ENCODE results near the gene NRF1. TPM values are rescaled to one million over a fixed set of nuclear protein-coding genes. Genes with fewer than 3 reads are reported as not detected.

NRF1 gene
- total RNA-seq, 2 donors from 2014 or later = 15.3 to 22.5 TPM

- no peak for ATAC-seq (replicated peaks)
- Mint-ChIP-seq H3K27ac (no peak overlapping the region), H3K27me3 (no peaks in the 10 kb centered on the region)
These were observed 155.8 kb downstream of the NRF1 start for GRCh38 chr7:129767120-129768015.

GRCh38 chr7:129768614-129769399 lies 157.3 kb downstream of the NRF1 start:
- Mint-ChIP-seq H3K9me3 (no peaks in the 10 kb centered on the region), H3K27ac (no peak overlapping the region), H3K4me1 (no peaks in the 10 kb centered on the region), H3K36me3 (ENCODE audit: low read depth) (no peaks in the 10 kb centered on the region), H3K4me3 (no peak overlapping the region), H3K27me3 (no peaks in the 10 kb centered on the region)
- no peak for ATAC-seq (replicated peaks)

More at GRCh38 chr7:129767120-129768015, 155.8 kb downstream of the NRF1 start:
- Mint-ChIP-seq H3K9me3 (no peaks in the 10 kb centered on the region), H3K36me3 (ENCODE audit: low read depth) (no peaks in the 10 kb centered on the region), H3K4me3 (no peak overlapping the region), H3K4me1 (no peaks in the 10 kb centered on the region)

GRCh38 chr7:129769400-129769774 lies 157.9 kb downstream of the NRF1 start:
- Mint-ChIP-seq H3K27ac (no peak overlapping the region), H3K4me3 (no peak overlapping the region), H3K36me3 (ENCODE audit: low read depth) (no peaks in the 10 kb centered on the region), H3K9me3 (no peaks in the 10 kb centered on the region), H3K27me3 (no peaks in the 10 kb centered on the region), H3K4me1 (no peaks in the 10 kb centered on the region)
- no peak for ATAC-seq (replicated peaks)

GRCh38 chr7:129769866-129770808 lies 158.6 kb downstream of the NRF1 start:
- no peaks in the 10 kb centered on the region for H3K36me3 Mint-ChIP-seq (ENCODE audit: low read depth)
- no peak for ATAC-seq (replicated peaks)

GRCh38 chr7:129771201-129771927 lies 159.8 kb downstream of the NRF1 start:
- H3K4me3 Mint-ChIP-seq = no peak overlapping the region
- H3K36me3 Mint-ChIP-seq (ENCODE audit: low read depth) = no peaks in the 10 kb centered on the region
- no peak overlapping the region for H3K27ac Mint-ChIP-seq
- no peaks in the 10 kb centered on the region for H3K4me1 Mint-ChIP-seq
- no peak for ATAC-seq (replicated peaks)
- no peaks in the 10 kb centered on the region for H3K27me3 Mint-ChIP-seq
- no peaks in the 10 kb centered on the region for H3K9me3 Mint-ChIP-seq

More at GRCh38 chr7:129769866-129770808, 158.6 kb downstream of the NRF1 start:
- H3K4me1 Mint-ChIP-seq = no peaks in the 10 kb centered on the region
- no peak overlapping the region for H3K4me3 Mint-ChIP-seq
- no peak overlapping the region for H3K27ac Mint-ChIP-seq
- no peaks in the 10 kb centered on the region for H3K27me3 Mint-ChIP-seq
- H3K9me3 Mint-ChIP-seq = no peaks in the 10 kb centered on the region

GRCh38 chr7:129771928-129772479 lies 160.5 kb downstream of the NRF1 start:
- H3K27me3 Mint-ChIP-seq = peaks cover 1% of the 10 kb centered on the region
- H3K9me3 Mint-ChIP-seq = no peaks in the 10 kb centered on the region
- H3K36me3 Mint-ChIP-seq (ENCODE audit: low read depth) = no peaks in the 10 kb centered on the region
- ATAC-seq (replicated peaks) = no peak
- no peak overlapping the region for H3K27ac Mint-ChIP-seq
- H3K4me1 Mint-ChIP-seq = no peaks in the 10 kb centered on the region
- H3K4me3 Mint-ChIP-seq = no peak overlapping the region

GRCh38 chr7:129772646-129773280 lies 161.2 kb downstream of the NRF1 start:
- Mint-ChIP-seq H3K9me3 (no peaks in the 10 kb centered on the region), H3K36me3 (ENCODE audit: low read depth) (no peaks in the 10 kb centered on the region), H3K27me3 (peaks cover 9% of the 10 kb centered on the region)

GRCh38 chr7:129773328-129773731 lies 161.8 kb downstream of the NRF1 start:
- ATAC-seq (replicated peaks) = no peak
- Mint-ChIP-seq H3K27me3 (peaks cover 12% of the 10 kb centered on the region), H3K4me1 (no peaks in the 10 kb centered on the region), H3K36me3 (ENCODE audit: low read depth) (no peaks in the 10 kb centered on the region), H3K9me3 (no peaks in the 10 kb centered on the region), H3K4me3 (no peak overlapping the region), H3K27ac (no peak overlapping the region)

More at GRCh38 chr7:129772646-129773280, 161.2 kb downstream of the NRF1 start:
- Mint-ChIP-seq H3K4me1 (no peaks in the 10 kb centered on the region), H3K27ac (no peak overlapping the region), H3K4me3 (no peak overlapping the region)
- ATAC-seq (replicated peaks) = no peak

- Mint-ChIP-seq H3K4me1 (no peaks in the 10 kb centered on the region), H3K36me3 (ENCODE audit: low read depth) (no peaks in the 10 kb centered on the region), H3K27me3 (peaks cover 12% of the 10 kb centered on the region), H3K4me3 (no peak overlapping the region), H3K27ac (no peak overlapping the region), H3K9me3 (no peaks in the 10 kb centered on the region)
- ATAC-seq (replicated peaks) = no peak
These were observed 162.4 kb downstream of the NRF1 start for GRCh38 chr7:129773871-129774270.

GRCh38 chr7:129774359-129774758 lies 162.8 kb downstream of the NRF1 start:
- no peak overlapping the region for H3K27ac Mint-ChIP-seq
- H3K4me1 Mint-ChIP-seq = no peaks in the 10 kb centered on the region
- no peak overlapping the region for H3K4me3 Mint-ChIP-seq
- H3K9me3 Mint-ChIP-seq = no peaks in the 10 kb centered on the region
- peaks cover 12% of the 10 kb centered on the region for H3K27me3 Mint-ChIP-seq
- no peak for ATAC-seq (replicated peaks)
- no peaks in the 10 kb centered on the region for H3K36me3 Mint-ChIP-seq (ENCODE audit: low read depth)

GRCh38 chr7:129774871-129775694 lies 163.6 kb downstream of the NRF1 start:
- Mint-ChIP-seq H3K36me3 (ENCODE audit: low read depth) (no peaks in the 10 kb centered on the region), H3K4me3 (no peak overlapping the region), H3K9me3 (no peaks in the 10 kb centered on the region), H3K4me1 (no peaks in the 10 kb centered on the region), H3K27ac (no peak overlapping the region), H3K27me3 (peaks cover 12% of the 10 kb centered on the region)
- ATAC-seq (replicated peaks) = no peak

- H3K4me1 Mint-ChIP-seq = no peaks in the 10 kb centered on the region
- H3K36me3 Mint-ChIP-seq (ENCODE audit: low read depth) = no peaks in the 10 kb centered on the region
- H3K9me3 Mint-ChIP-seq = no peaks in the 10 kb centered on the region
- ATAC-seq (replicated peaks) = no peak
- H3K27ac Mint-ChIP-seq = no peak overlapping the region
- peaks cover 12% of the 10 kb centered on the region for H3K27me3 Mint-ChIP-seq
- no peak overlapping the region for H3K4me3 Mint-ChIP-seq
These were observed 164.3 kb downstream of the NRF1 start for GRCh38 chr7:129775695-129776361.
